Activated B cell treated with CpG ODN at 0.5 μM for 24 hours (primary cell): ENCODE results near the gene DPF3. TPM values are rescaled to one million over a fixed set of nuclear protein-coding genes. Genes with fewer than 3 reads are reported as not detected.

Source experiments
- ATAC-seq: fragments of 200-7000 bp; cut with Tn5 transposase; one replicate; pipeline ENCODE4 v1.10.0; 2021; ENCODE audit warnings: low read depth, mild to moderate bottlenecking, moderate library complexity
- CTCF ChIA-PET: fragments of 350-600 bp; sonication (Branson Sonifier 250); formaldehyde crosslinking; loops from one replicate; lab custom pipeline; 2021; ENCODE audit warnings: antibody characterized with exemption; lab: Charles Lee
- POLR2A ChIA-PET: fragments of 350-600 bp; sonication (Branson Sonifier 250); formaldehyde crosslinking; loops from one replicate; lab custom pipeline; 2021; ENCODE audit warnings: antibody characterized with exemption; lab: Charles Lee
- DNase-seq: peaks from one replicate; pipeline ENCODE4 v3.0.0; 2022
- H3K27ac Mint-ChIP-seq: one replicate; pipeline ENCODE4 v1.8.0; 2020; ENCODE audit warnings: mixed read lengths
- H3K27me3 Mint-ChIP-seq: one replicate; pipeline ENCODE4 v1.8.0; 2021; ENCODE audit warnings: mixed read lengths
- H3K36me3 Mint-ChIP-seq: one replicate; pipeline ENCODE4 v1.8.0; 2021; ENCODE audit warnings: low read depth, mixed read lengths
- H3K4me1 Mint-ChIP-seq: one replicate; pipeline ENCODE4 v1.8.0; 2021; ENCODE audit warnings: mixed read lengths
- H3K4me3 Mint-ChIP-seq: one replicate; pipeline ENCODE4 v1.8.0; 2020; ENCODE audit warnings: mild to moderate bottlenecking, mixed read lengths
- H3K9me3 Mint-ChIP-seq: one replicate; pipeline ENCODE4 v1.8.0; 2020; ENCODE audit warnings: mixed read lengths
- intact Hi-C: fragments of 100-400 bp; cut with micrococcal nuclease; formaldehyde crosslinking; loops from one replicate; pipeline ENCODE4 v1.15.1; 2024
- total RNA-seq: library from RNA; stranded (reverse); gene quantifications from 2 replicates; pipeline ENCODE4 v1.2.3, GENCODE V29; 2022
- TF ChIP-seq, protein P1 (sequence below): fragments of 200-600 bp; IDR thresholded peaks from one replicate; pipeline ENCODE4 v1.8.0; 2022; ENCODE audit warnings: antibody characterized with exemption, mild to moderate bottlenecking

DPF3 gene
- total RNA-seq, 1 donor from 2014 or later, result 3.5 TPM

- no peaks in the 10 kb centered on the region for H3K36me3 Mint-ChIP-seq
- no peak for ATAC-seq
- H3K4me3 Mint-ChIP-seq, result no peak overlapping the region
- CTCF ChIA-PET, result no interaction called here
- TF ChIP-seq, protein P1, sequence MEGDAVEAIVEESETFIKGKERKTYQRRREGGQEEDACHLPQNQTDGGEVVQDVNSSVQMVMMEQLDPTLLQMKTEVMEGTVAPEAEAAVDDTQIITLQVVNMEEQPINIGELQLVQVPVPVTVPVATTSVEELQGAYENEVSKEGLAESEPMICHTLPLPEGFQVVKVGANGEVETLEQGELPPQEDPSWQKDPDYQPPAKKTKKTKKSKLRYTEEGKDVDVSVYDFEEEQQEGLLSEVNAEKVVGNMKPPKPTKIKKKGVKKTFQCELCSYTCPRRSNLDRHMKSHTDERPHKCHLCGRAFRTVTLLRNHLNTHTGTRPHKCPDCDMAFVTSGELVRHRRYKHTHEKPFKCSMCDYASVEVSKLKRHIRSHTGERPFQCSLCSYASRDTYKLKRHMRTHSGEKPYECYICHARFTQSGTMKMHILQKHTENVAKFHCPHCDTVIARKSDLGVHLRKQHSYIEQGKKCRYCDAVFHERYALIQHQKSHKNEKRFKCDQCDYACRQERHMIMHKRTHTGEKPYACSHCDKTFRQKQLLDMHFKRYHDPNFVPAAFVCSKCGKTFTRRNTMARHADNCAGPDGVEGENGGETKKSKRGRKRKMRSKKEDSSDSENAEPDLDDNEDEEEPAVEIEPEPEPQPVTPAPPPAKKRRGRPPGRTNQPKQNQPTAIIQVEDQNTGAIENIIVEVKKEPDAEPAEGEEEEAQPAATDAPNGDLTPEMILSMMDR, result no peak
- H3K27ac Mint-ChIP-seq, result no peak overlapping the region
- POLR2A ChIA-PET, result interaction anchor here (0.6 kb wide), 1 partner anchor 771 kb away, joined by 6 read pairs; no protein-coding TSS in a partner anchor
- H3K4me1 Mint-ChIP-seq, result peaks cover 2% of the 10 kb centered on the region
- DNase-seq, result no peak
- intact Hi-C loops, result no loop called here
- H3K27me3 Mint-ChIP-seq, result no peaks in the 10 kb centered on the region
- H3K9me3 Mint-ChIP-seq, result no peaks in the 10 kb centered on the region
Observed at GRCh38 chr14:72649603-72650227, 244.2 kb downstream of the DPF3 start.

- ChIA-PET POLR2A (no interaction called here), CTCF (no interaction called here)
- no peak overlapping the region for H3K4me3 Mint-ChIP-seq
- no peak for DNase-seq
- H3K36me3 Mint-ChIP-seq, result no peaks in the 10 kb centered on the region
- TF ChIP-seq, protein P1, result no peak
- no peak overlapping the region for H3K27ac Mint-ChIP-seq
- H3K9me3 Mint-ChIP-seq, result no peaks in the 10 kb centered on the region
- ATAC-seq, result no peak
- peaks cover 2% of the 10 kb centered on the region for H3K4me1 Mint-ChIP-seq
- intact Hi-C loops, result no loop called here
- H3K27me3 Mint-ChIP-seq, result no peaks in the 10 kb centered on the region
Observed at GRCh38 chr14:72647782-72648181, 246.1 kb downstream of the DPF3 start.

GRCh38 chr14:72646861-72647528, 246.9 kb downstream of the DPF3 start:
- ChIA-PET CTCF (no interaction called here), POLR2A (no interaction called here)
- H3K4me1 Mint-ChIP-seq, result peaks cover 2% of the 10 kb centered on the region
- TF ChIP-seq, protein P1, result no peak
- H3K36me3 Mint-ChIP-seq, result no peaks in the 10 kb centered on the region
- H3K27me3 Mint-ChIP-seq, result no peaks in the 10 kb centered on the region
- intact Hi-C loops, result no loop called here
- ATAC-seq, result no peak
- H3K4me3 Mint-ChIP-seq, result no peak overlapping the region
- no peak overlapping the region for H3K27ac Mint-ChIP-seq
- no peaks in the 10 kb centered on the region for H3K9me3 Mint-ChIP-seq
- no peak for DNase-seq

- ChIA-PET CTCF (no interaction called here), POLR2A (no interaction called here)
- TF ChIP-seq, protein P1, result no peak
- H3K27ac Mint-ChIP-seq, result no peak overlapping the region
- no peak for DNase-seq
- intact Hi-C loops, result no loop called here
- no peaks in the 10 kb centered on the region for H3K27me3 Mint-ChIP-seq
- H3K9me3 Mint-ChIP-seq, result no peaks in the 10 kb centered on the region
- H3K4me1 Mint-ChIP-seq, result peaks cover 2% of the 10 kb centered on the region
- no peaks in the 10 kb centered on the region for H3K36me3 Mint-ChIP-seq
- no peak overlapping the region for H3K4me3 Mint-ChIP-seq
- no peak for ATAC-seq
Observed at GRCh38 chr14:72645706-72646105, 248.2 kb downstream of the DPF3 start.

- intact Hi-C loops, result no loop called here
- Mint-ChIP-seq H3K27ac (no peak overlapping the region), H3K4me1 (peaks cover 2% of the 10 kb centered on the region), H3K27me3 (no peaks in the 10 kb centered on the region), H3K9me3 (peaks cover 4% of the 10 kb centered on the region), H3K36me3 (no peaks in the 10 kb centered on the region), H3K4me3 (no peak overlapping the region)
- ATAC-seq, result no peak
- TF ChIP-seq, protein P1, result no peak
- CTCF ChIA-PET, result interaction anchor here (0.6 kb wide), 1 partner anchor 275 kb away, joined by 3 read pairs; no protein-coding TSS in a partner anchor
- POLR2A ChIA-PET, result no interaction called here
- no peak for DNase-seq
Observed at GRCh38 chr14:72644758-72645489, 249.0 kb downstream of the DPF3 start.
